Caki2 (cell line): ENCODE measurements around the gene TRPM3. TPM values are rescaled to one million over a fixed set of nuclear protein-coding genes. Genes with fewer than 3 reads are reported as not detected.

Experiments
- DNase-seq: peaks from one replicate; pipeline ENCODE4 v3.0.0-alpha.2; 2015; ENCODE audit warnings: low read depth
- in situ Hi-C: cut with HindIII; loops from 2 replicates; pipeline ENCODE4 v1.10.0; 2016; ENCODE audit warnings: low sequenced_read_pairs, low pct_unique_long_range_greater_than_20kb, mixed read lengths
- total RNA-seq: library from RNA; depleted of rRNA; stranded (reverse); fragments of >200 nt; shearing (Covaris generic); gene quantifications from 2 replicates; pipeline ENCODE4 v1.2.3, GENCODE V29; 2014; ENCODE audit warnings: low replicate concordance

The TRPM3 gene
- total RNA-seq, 1 experiment from 2014 or later: 0.37 TPM

DNA sequence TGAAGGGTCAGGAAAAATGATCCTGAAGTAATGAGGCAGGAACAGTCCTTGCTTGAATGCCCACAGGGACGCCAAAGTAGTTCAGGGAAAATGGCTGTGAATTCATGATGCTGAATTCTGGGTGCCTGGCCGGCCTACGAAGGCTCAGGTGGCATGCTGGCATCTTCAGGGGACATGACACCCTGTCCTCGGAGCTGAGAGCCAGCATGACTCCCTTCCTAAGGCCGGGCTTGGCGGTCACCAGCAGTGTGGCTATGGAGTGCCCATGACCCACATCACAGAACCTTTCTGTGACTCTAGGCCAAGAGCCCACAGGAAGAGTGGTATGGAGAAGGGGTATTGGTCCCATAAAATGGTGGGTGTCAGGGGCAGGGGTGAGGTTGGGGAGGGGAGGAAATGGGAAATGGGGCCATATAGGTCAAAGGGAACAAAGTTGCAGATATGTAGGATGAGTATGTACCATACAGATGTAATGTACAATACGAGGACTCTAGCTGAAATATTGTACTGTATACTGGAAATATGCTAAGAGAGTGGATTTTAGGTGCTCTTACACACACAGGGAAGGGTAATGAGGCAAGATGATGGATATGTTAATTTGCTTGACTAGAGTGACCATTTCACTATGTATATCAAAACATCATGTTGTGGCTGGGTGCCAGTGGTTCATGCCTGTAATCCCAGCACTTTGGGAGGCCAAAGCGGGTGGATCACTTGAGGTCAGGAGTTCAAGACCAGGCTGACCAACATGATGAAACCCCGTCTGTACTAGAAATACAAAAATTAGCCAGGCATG, 504.2 kb downstream of the TRPM3 start:
- in situ Hi-C loops: no loop called here
- DNase-seq: no peak

DNA sequence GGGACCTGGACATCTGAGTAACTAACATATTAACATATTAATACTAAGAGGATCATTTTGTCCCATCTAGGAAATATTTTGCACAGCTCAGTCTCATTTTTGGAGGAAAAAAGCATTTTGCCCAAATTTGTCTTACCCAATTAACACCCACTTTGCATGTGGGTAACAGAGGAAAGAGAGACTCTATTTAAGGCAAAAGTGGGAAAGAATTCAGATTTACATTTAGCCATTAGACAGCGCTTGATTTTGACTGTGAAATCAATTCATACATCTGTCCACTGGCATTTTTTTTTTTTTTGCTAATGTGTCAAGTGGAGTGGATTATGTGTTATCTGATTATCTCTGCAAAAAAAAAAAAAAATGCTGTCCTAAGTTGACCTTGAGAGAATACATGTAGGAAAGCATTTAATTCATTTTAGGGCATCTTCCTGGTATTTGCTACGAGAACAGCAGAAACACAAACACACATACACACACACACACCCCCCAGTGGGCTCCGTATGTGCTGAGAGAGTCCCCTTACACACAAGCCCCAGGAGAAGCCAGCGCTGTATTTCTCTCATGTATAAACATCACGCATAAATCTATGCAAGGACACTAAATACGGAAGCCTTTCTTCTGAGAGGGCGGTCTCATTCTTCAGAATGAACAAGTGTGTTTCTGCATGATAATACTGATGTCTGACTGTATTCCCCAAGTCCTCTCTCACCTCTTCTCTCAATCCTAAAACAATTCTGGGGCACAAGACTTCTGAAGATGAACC, 505.0 kb downstream of the TRPM3 start:
- DNase-seq: no peak
- in situ Hi-C loops: no loop called here

DNA sequence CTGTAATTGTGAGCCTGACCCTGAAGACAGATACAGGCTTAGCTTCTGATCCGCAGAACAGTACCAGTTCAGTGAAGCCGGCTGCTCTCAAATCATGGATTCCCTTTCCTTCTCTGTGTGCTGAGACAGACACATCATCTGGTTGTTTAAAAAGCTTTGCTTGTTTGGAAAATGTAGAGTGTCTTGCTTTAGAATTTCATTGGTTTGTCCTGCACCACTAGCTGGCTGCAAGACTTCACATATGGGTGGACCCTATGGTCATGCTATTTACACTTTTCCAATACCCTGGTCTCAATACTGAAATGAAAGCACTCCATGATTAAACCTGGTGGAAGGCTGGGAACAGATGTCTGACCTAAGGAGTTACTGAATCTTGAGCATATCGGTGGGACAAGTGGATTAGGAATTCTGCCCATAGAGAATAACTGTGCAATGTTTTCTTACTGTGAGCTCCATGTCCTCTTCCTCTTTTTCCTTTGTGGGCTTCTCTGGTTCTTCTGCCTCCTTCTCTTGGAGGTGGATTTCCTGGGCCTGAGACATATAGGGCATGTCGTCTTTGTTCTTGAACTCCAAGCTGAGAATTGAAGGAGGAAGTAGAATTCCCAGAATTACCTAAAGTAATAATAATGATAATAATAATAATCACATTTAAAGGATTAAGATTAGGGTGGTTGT, 505.8 kb downstream of the TRPM3 start:
- no peak for DNase-seq
- in situ Hi-C loops: no loop called here

DNA sequence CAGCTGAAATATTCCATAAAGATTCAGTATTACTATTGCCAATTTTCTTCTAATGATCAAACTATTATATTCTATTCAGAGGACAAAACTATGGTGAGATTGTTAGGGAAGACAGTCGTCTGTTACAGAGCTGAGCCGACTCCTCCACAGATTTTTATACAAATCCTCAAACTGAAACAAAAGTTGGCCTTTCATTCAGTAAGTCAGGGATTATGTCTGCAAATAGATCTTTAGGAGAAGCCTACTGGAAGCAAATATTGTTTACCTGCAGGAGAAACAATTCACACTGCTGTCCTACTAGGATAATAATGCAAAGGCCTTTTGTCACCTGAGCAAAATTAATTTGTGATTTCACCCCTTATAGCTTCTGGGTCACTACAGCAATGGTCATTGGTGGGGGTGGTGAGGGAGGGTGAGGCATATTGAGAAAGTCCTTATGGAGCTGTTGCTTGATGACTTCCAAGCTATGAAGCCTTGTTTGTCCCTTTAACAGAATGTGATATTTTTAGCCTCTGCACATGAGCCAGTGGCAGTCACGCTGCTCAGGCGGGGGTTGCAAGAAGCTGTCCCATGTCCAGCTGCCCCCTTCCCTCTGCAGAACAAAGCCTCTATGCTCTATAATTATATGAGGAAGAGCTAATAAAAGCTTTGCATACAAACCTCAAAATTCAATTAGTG, 506.5 kb downstream of the TRPM3 start:
- in situ Hi-C loops: no loop called here
- DNase-seq: no peak

DNA sequence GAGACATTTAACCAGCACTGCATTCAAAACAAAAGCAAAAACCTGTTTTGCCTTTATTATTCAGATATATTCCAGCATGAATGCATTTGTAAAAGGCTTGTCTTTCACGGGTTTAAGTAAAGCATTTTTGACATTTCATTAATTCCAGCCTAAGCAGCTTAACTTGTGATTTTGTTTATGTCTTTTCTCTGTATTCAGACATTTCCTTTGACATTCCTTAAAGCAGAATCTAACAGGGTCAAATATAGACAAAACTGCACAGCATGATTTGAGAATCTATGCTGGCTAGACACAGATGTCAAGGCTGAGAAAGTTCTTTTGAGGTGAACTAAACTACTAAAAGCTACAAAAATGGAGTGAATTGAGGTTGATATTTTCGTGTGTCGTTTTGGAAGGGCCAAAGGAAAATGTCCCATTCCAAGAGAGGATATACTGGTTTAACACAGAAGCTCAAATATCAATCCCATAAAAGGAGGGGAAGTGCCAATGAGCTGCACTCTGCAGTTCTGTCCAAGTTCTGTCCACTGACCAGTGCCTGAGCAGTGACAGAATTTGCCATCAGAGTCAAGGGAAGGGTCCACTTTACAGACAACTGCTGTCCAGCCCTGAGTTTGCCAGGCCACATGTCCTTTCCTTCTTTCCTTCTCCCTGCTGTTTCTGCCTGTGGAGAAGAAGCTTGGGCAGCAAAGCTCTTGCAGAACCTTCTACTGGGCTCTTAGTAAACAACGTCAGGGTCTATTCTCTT, 508.2 kb downstream of the TRPM3 start:
- in situ Hi-C loops: no loop called here
- no peak for DNase-seq

DNA sequence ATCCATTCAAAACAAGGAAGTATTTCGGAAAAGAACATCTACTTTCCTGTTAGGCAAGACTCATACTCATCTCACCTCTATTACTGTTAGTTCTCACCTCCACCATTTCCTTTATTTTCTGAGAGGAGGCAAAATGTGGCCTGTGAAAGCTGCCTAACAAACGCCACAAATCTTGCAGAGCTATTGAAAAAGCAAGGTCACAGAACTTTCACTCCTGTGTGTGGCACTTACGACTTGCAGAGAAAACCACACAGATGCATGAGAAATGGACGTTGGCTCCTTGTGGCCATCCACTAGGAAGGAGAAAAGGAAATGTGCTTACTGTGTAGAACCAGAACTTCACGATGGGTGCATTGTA, 511.2 kb downstream of the TRPM3 start:
- DNase-seq: no peak
- in situ Hi-C loops: no loop called here

DNA sequence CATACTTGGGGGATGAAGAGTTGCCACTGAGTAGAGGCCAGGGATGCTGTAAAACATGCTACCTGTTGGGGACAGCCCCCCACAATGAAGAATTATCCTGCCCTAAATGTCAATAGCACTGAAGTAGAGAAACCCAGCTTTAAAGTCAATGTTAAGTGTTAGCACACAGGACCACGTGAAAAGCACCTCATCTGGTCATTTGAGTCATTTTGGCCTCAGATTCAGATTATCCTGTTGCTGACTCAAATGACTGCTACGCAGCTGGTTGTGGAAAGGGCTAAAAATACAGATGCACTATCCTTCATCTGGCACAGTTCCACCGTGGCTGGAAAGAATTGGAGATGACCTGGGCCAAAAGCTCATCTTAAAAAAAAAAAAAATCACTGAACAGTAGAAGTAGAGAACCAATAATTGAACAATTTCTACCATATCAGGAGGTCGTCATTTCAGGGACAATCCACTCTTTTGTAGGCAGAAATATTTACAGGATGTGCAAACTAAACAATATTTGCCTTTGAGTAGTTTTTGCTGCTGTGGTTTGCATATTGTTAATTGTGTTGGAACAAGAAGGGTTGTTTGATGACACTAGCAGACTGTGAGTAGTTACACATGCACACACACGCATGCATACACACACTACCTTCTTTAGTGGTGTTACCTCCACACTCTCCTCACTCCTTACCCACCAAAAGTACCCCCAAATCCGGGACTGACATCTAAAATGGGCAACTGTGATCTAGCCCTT, 511.7 kb downstream of the TRPM3 start:
- in situ Hi-C loops: no loop called here
- DNase-seq: no peak

DNA sequence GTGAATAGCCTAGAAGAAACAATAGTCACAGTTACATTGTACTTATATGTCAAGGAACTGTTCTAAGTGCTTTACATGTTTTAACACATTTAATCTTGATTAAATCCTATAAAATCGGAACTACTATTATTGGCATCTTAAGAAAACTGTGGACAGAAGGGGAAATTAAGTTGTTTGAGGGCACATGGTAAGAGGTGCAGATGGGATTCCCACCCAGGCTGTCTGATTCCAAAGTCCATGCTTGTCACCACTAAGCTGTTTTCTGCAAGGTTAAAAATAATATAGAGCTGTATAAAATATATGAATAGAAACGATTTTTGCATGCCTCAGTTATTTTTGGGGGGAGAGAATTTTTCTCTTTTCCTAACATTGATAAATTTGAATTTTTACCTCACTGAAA, 512.4 kb downstream of the TRPM3 start:
- in situ Hi-C loops: no loop called here

DNA sequence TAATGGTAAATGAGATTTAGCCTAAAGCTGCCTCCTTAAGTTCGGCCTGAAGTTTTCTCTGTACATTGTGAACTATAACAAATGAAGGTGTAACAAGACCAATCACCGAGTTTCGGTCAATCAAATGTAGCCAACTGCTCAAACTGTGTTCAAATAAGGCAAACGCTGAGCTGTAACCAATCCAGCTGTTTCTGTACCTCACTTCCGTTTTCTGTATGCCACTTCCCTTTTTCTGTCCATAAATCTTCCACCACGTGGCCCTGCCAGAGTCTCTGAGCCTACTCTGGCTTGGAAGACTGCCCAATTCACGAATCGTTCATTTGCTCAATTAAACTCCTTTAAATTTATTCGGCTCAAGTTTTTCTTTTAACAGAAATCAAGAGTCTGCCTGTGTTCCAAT, 513.5 kb downstream of the TRPM3 start:
- in situ Hi-C loops: no loop called here
- DNase-seq: no peak

More for the DNA sequence above, 512.4 kb downstream of the TRPM3 start:
- no peak for DNase-seq

DNA sequence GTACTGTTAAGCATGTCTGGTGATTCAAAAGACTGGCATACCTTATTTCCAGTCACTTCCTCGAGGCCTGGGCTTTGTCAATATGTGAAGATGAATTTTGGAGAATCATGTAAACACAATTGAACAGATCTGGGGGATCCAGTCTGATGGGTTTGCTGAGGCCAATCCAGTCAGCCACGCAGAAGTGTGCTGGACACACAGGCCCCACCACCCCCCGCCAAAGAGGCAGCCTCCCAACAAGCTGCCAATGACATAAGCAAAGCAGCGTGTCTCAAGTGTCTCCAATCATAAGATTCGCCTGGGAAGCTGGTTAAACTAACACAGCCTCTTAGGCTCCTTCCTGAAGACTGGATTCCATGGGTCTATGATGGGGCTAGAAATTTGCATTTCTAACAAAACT, 514.1 kb downstream of the TRPM3 start:
- in situ Hi-C loops: no loop called here

DNA sequence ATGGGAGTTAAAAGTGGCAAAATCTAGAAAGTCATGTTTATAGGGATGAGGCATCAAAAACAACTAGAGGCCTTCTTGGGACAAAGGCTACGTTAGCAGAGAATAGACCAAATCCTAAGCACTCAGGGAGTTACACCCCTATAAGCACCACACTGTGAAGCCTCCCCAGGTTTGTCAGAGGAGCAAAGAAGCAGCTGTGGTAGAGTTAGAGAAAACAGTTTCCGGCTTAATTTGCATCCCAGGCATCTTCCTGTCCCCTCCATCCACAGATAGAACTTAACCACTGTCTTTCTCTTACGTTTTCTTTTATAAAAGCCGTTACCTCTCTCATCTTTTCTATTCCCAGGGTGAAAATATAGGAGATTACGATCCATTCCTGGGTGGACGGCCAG, 518.4 kb downstream of the TRPM3 start:
- no peak for DNase-seq
- in situ Hi-C loops: no loop called here

More for the DNA sequence above, 514.1 kb downstream of the TRPM3 start:
- no peak for DNase-seq

DNA sequence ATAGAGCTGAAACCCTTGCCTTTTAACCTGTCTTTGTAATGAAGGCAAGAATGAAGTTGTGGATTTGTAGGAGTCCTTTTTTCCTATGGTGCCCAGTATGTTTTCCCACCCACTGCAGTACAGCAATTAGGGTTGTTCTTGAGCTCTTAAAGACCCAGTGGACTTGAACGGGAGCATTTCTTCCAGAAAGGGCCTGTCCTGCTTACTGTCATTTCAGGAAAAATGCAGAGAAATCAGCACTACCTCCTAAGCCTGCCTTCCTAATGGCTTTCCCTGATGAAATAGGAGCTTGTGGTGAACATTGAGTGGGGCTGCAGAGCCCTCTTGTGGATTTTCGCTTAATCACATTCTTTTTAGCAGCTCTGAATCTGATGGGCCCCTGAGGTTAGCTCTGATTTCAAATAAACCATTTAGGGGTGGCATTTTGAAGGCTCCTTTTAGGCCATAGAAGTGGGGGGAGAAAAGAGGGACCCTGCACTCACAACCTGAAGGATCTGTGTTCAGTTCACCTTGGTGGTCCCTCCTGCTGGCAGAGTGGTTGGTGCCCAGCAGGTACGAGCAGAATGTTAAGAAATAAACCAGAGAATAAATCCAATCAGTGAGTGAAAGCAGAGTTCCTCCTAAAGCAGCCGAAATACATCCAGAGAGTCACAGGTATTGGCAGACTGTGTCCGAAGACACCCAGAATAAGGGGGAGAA, 519.0 kb downstream of the TRPM3 start:
- in situ Hi-C loops: no loop called here
- peak; percentile 44 for DNase-seq

DNA sequence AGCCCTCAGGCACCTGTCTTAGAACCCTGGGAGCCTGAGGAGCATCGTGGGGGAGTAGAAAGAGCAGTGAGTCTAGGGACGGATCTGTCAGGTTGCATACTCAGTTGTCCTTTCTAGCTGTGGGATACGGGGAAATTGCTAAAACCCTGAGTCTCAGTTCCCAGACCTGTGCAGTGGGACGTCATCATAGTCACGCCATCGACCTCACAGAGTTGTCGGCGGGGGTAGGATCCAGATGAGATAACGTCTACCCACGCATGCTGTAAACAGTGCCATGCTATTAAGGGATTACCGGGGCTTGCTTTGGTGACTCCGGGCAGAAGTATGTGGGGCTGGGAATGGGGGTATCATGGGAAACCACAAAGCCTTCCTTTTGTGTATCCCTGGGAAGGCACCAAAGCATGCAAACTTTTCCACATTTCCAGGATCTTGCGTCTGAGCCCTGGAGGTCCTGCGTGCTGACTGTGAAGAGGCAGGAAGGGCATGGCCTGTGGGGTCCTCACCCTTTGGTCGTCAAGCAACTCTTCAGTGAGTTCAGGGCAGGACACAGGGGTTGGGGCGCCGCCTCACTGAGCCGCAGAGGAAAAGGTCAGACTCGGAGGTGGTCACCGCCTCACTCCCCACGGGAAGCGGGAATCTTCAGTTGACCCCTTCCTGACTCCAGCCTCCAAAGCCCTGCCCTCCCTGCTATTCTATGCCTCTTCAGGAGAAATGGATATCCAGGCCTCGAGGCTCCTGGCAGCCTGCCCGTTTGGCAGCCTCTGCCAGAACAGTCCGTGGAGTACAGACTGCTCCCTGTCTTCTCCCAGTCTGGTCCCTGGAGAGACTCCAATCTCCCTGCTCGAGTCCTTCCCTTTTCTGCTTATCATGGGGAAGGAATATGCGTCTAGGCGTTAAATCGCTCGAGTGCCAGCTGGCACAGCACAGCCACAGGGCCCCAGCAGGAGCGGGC, 520.1 kb downstream of the TRPM3 start:
- in situ Hi-C loops: no loop called here
- no peak for DNase-seq

DNA sequence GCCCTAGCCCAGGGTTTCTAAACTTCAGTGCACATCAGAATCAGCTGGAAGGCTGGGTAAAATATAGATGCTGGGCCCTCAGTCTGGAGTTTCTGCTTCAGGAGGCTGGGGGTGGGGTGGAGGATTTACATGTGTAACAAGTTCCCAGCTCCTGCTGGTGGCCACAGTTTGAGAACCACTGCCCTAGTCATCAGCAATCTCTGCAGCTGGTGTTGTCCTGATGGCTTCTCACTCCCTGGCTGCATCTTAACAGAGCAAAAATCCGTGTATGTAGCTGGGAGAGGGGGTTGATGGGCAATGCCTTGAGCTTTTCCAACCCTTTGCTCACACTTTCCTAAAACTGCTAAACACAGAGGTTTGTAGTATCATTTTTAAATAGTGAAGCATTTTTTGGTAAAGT, 520.9 kb downstream of the TRPM3 start:
- in situ Hi-C loops: no loop called here
- DNase-seq: no peak

DNA sequence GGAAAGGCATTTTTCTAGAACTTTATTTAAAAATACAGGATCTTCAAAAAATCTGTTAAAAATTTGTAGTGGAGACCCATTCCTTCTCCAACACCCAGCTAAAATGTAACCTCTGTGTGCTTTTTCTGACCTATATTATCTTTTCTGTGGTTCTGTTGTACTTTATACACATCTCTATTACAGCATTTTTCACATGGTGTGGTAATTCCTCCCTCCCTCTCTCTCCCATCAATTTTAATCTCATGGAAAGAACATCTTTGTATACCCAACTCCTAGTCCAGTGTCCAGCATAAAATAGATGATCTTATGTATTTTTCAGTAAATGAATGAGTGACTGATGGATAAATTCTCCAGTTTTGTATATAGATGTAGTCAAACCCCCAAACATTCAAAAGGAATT, 523.5 kb downstream of the TRPM3 start:
- no peak for DNase-seq
- in situ Hi-C loops: no loop called here

DNA sequence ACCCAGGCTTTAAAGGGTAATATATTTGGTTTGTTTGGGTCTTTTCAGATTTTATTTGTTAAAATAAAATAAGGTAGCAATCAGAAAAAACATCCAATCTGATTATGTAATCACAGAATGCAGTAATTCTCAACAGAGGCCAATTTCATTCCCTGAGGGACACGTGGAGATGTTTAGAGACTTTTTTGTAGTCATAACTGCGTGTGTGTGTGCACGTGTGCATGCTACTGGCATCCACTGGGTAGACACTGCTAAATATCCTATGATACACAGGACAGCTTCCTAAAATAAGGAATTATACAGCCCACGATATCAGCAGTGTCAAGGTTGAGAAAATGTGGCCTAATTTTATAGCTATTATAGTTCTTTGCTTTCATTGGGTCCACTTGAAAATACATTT, 526.2 kb downstream of the TRPM3 start:
- DNase-seq: no peak
- in situ Hi-C loops: no loop called here
